Glutamatergic neuron (in vitro differentiated cells): Measurements from ENCODE around the gene TULP3. TPM values are rescaled to one million over a fixed set of nuclear protein-coding genes. Genes with fewer than 3 reads are reported as not detected.

Experiments used
- DNase-seq: peaks from one replicate; pipeline ENCODE4 v3.0.0; 2022
- H3K27ac Mint-ChIP-seq: one replicate; pipeline ENCODE4 v1.8.0; 2020; ENCODE audit warnings: mild to moderate bottlenecking, mixed read lengths, inconsistent platforms; ENCODE audit not compliant: unreplicated experiment
- H3K27me3 Mint-ChIP-seq: one replicate; pipeline ENCODE4 v1.8.0; 2020; ENCODE audit warnings: mild to moderate bottlenecking, moderate library complexity, mixed read lengths, inconsistent platforms; ENCODE audit not compliant: unreplicated experiment
- H3K36me3 Mint-ChIP-seq: one replicate; pipeline ENCODE4 v1.8.0; 2020; ENCODE audit warnings: mild to moderate bottlenecking, mixed read lengths, inconsistent platforms; ENCODE audit not compliant: unreplicated experiment
- H3K4me1 Mint-ChIP-seq: one replicate; pipeline ENCODE4 v1.8.0; 2020; ENCODE audit warnings: mild to moderate bottlenecking, low read depth, mixed read lengths, inconsistent platforms; ENCODE audit not compliant: unreplicated experiment
- H3K4me3 Mint-ChIP-seq: one replicate; pipeline ENCODE4 v1.8.0; 2020; ENCODE audit warnings: mild to moderate bottlenecking, mixed read lengths, inconsistent platforms; ENCODE audit not compliant: unreplicated experiment
- H3K9me3 Mint-ChIP-seq: one replicate; pipeline ENCODE4 v1.8.0; 2020; ENCODE audit warnings: mild to moderate bottlenecking, moderate library complexity, mixed read lengths, inconsistent platforms; ENCODE audit not compliant: unreplicated experiment
- long read RNA-seq: library from polyadenylated mRNA; unstranded; transcript quantifications from one replicate; pipeline ENCODE4 v2.0.0, GENCODE V29; 2020; ENCODE audit not compliant: unreplicated experiment
- total RNA-seq: library from RNA; stranded (reverse); fragmentation: NEBNext Ultra II Directional; extraction: Animal tissue kit (Norgen Biotek cat#: 25700); gene quantifications from one replicate; pipeline ENCODE4 v1.2.1, GENCODE V29; 2021; ENCODE audit not compliant: unreplicated experiment
- TF ChIP-seq, protein P1 (sequence below): fragments of 200-600 bp; sonication (generic); IDR thresholded peaks from one replicate; pipeline ENCODE4 v1.5.0; 2021; ENCODE audit not compliant: partially characterized antibody, unreplicated experiment

TULP3 gene, protein sequence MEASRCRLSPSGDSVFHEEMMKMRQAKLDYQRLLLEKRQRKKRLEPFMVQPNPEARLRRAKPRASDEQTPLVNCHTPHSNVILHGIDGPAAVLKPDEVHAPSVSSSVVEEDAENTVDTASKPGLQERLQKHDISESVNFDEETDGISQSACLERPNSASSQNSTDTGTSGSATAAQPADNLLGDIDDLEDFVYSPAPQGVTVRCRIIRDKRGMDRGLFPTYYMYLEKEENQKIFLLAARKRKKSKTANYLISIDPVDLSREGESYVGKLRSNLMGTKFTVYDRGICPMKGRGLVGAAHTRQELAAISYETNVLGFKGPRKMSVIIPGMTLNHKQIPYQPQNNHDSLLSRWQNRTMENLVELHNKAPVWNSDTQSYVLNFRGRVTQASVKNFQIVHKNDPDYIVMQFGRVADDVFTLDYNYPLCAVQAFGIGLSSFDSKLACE
- total RNA-seq, result 12.5 TPM
- long read RNA-seq, partial matches to known transcripts, result 0 of 6 reads
- long read RNA-seq, other reads (novel, unspliced or antisense), result 3 of 6 reads

DNA sequence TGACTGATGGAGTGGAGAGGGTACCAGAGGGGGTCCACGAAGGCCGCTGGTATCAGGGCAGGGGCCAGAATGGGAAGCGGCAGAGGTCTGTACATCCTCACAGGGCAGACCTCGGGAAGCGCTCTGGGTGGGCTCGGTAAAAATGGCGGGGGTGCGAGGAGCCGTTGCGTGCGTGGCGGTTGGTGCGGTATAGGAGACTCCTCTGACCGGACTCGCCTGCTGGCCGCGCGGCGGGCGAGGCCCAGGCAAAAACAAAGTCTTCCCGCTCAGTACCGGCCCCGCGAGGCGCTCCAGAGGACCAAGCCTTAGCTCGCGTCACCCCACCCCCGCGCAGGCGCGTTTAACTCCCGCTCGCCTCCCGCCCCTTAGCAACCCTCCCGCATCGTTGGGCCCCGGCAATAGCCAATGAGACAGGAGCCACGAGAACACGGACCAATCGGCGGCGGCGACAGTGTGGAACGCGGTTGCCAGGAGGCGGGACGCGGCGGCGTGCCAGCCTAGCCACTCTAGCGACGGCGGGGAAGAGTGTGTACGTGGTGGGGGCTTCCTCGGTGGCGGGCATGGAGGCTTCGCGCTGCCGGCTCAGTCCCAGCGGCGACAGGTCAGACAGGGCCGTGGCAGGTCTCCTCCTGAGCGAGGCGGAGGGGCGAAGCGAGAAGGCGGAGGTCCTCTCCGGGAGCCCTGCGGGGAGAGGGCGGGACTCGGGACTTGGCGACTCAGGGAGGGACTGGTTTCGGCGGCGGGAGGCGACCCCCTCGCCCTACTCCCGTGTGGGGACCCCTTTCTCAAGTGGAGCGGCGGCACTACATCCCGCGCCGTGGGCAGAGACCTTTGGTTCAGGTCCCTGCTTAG, at the start of gene TULP3:
Gene TULP3, plus strand, starts transcription at position 504 of the 852 bp plus-strand sequence. Its CDS starts 57 bp downstream, at position 561.
- H3K4me3 Mint-ChIP-seq, result peak within 1 kb of the TSS; percentile 89
- TF ChIP-seq, protein P1, sequence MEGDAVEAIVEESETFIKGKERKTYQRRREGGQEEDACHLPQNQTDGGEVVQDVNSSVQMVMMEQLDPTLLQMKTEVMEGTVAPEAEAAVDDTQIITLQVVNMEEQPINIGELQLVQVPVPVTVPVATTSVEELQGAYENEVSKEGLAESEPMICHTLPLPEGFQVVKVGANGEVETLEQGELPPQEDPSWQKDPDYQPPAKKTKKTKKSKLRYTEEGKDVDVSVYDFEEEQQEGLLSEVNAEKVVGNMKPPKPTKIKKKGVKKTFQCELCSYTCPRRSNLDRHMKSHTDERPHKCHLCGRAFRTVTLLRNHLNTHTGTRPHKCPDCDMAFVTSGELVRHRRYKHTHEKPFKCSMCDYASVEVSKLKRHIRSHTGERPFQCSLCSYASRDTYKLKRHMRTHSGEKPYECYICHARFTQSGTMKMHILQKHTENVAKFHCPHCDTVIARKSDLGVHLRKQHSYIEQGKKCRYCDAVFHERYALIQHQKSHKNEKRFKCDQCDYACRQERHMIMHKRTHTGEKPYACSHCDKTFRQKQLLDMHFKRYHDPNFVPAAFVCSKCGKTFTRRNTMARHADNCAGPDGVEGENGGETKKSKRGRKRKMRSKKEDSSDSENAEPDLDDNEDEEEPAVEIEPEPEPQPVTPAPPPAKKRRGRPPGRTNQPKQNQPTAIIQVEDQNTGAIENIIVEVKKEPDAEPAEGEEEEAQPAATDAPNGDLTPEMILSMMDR, result no peak

DNA sequence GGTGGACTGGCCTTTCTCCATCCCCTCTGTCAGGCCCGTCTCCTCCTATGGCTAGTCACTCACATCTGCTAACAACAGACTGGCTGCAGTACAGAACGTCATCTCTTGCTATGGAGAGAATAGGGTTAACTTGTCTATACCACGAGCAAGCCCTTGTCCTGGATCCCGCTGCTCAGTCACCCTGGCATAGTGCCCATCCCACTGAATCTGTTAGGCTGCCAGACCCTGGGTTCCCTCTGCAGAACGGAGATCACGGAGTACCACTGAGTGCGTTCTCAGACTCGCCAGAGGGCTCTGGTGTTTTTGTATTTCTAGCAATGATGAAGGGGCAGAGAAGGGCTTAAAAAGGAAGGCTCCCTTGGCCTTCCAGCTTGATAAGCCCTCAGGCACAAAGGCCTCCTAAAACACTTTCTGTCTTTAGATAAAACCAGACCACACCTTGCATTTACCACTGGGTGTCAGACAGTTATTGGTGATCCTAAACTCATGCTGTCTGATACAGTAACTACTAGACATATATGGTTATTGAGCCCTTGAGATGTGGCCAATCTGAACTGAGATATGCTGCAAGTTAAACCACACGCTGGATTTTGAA, 49.5 kb upstream of the TULP3 start:
- Mint-ChIP-seq H3K9me3 (no peaks in the 10 kb centered on the region), H3K27ac (no peak overlapping the region), H3K27me3 (no peaks in the 10 kb centered on the region), H3K36me3 (no peaks in the 10 kb centered on the region), H3K4me1 (no peaks in the 10 kb centered on the region), H3K4me3 (no peak overlapping the region)
- DNase-seq, result no peak
- TF ChIP-seq, protein P1, result no peak

More for the DNA sequence above, at the start of gene TULP3:
- Mint-ChIP-seq H3K9me3 (peaks cover 5% of the 10 kb centered on the region), H3K4me1 (peaks cover 7% of the 10 kb centered on the region), H3K36me3 (no peaks in the 10 kb centered on the region), H3K27me3 (peaks cover 6% of the 10 kb centered on the region), H3K27ac (peak within 1 kb of the TSS; percentile 91)
- peak; percentile 98 for DNase-seq

DNA sequence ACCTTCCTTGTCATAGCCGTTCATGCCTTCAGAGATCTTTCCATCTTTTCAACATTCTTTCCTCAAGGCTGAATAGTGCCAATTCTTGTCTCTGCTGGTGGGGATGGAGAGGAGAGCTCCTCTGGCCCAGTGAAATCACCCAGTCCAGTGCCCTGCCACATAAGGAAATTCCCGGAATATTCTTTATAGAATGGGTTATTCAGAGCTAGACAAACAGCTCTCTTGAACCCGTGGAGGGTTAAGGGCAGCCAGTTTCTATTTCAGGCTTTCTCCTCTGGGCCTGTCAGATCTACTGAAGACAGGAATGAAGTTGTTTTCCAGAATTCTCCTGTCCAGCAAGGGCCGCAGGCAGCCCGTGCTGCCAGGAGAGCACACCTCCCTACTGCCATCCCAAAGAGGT, 47.7 kb upstream of the TULP3 start:
- no peak for DNase-seq
- H3K36me3 Mint-ChIP-seq, result no peaks in the 10 kb centered on the region
- no peaks in the 10 kb centered on the region for H3K4me1 Mint-ChIP-seq
- TF ChIP-seq, protein P1, result no peak
- no peaks in the 10 kb centered on the region for H3K9me3 Mint-ChIP-seq
- no peak overlapping the region for H3K27ac Mint-ChIP-seq
- no peak overlapping the region for H3K4me3 Mint-ChIP-seq
- no peaks in the 10 kb centered on the region for H3K27me3 Mint-ChIP-seq

DNA sequence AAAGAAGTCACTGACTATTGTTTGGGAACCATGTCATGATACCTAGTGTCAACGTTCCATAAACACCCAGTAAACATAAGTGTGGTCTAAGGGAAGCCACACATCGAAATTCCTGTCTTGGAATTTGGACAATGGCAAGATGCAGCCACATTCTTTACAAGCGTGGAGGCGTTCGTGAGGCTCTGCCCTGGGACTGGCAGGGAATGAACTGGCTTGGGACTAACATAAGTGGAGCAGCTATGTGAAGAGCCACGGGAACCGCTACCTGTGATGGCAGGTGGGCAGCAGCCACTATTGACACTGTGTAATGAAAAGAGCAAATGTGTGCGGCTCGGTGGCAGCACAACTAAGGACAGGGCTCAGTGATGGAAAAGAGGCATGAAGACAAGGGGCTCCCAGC, 45.9 kb upstream of the TULP3 start:
- no peak for DNase-seq
- H3K4me3 Mint-ChIP-seq, result no peak overlapping the region

More for the DNA sequence above, 45.9 kb upstream of the TULP3 start:
- Mint-ChIP-seq H3K9me3 (no peaks in the 10 kb centered on the region), H3K4me1 (peaks cover 4% of the 10 kb centered on the region), H3K36me3 (no peaks in the 10 kb centered on the region), H3K27ac (no peak overlapping the region), H3K27me3 (peaks cover 2% of the 10 kb centered on the region)
- TF ChIP-seq, protein P1, result no peak
